ENCODE data around the gene C6orf136. TPM values are rescaled to one million over a fixed set of nuclear protein-coding genes. Genes with fewer than 3 reads are reported as not detected.
A peak's percentile ranks its signal among the peaks of the same experiment; 100 is the strongest.

C6orf136 gene
- total RNA-seq, 5 donors from 2014 or later (not counting 1 experiment from before 2014, with no cell fraction given), result 24.5 to 39.8 (median 31.4) TPM

GRCh38 chr6:30686908-30687658, 40.1 kb downstream of the C6orf136 start:
- Histone ChIP-seq H3K9me3 (no peaks in the 10 kb centered on the region), H3K27ac (ENCODE audit: low read length) (peak overlapping the region; percentile 87), H3K4me3 (ENCODE audit: control insufficient read depth in 1 of 2, extremely low read depth in 1 of 2, low read length in 1 of 2) (peak overlapping the region; percentile 90 to 92), H3K4me1 (ENCODE audit: control insufficient read depth in 1 of 2, extremely low read depth in 1 of 2, insufficient read depth in 2 of 2, low read length in 2 of 2) (peaks cover 21 to 45% of the 10 kb centered on the region in 2 experiments), H3K27me3 (replicated peaks in 1 of 2; ENCODE audit: control insufficient read depth in 2 of 2, extremely low read depth in 1 of 2, insufficient read depth in 2 of 2, low read length in 1 of 2) (no peaks in the 10 kb centered on the region), H3K36me3 (ENCODE audit: control insufficient read depth in 2 of 2, extremely low read depth in 1 of 2, insufficient read depth in 1 of 2, low read length in 1 of 2) (peaks cover 0 to 4% of the 10 kb centered on the region in 2 donors)
- ATAC-seq (replicated peaks in 1 of 4), result peak; percentile 16 to 43 (median 21)
- Mint-ChIP-seq H3K9me3 (no peaks in the 10 kb centered on the region), H3K4me3 (peak overlapping the region; percentile 92 to 97 (median 96)), H3K36me3 (peaks cover 10% of the 10 kb centered on the region), H3K4me1 (peaks cover 44 to 70% (median 46%) of the 10 kb centered on the region in 3 donors), H3K27ac (peak overlapping the region; percentile 94 to 98), H3K27me3 (no peaks in the 10 kb centered on the region)
- CTCF ChIA-PET, result interaction anchor here (0.6 kb wide), 2 partner anchors 15 to 44 kb away, joined by 3 to 4 read pairs; no protein-coding TSS in a partner anchor
- peak in 34 of 35 experiments; percentile 21 to 75 (median 46) for DNase-seq
- POLR2A ChIA-PET, result no interaction called here
- WGBS (ENCODE audit: insufficient coverage), result 0% methylated on average over 28 of the region's 52 CpGs

GRCh38 chr6:30687659-30688431, 40.9 kb downstream of the C6orf136 start:
- peaks cover 41 to 63% (median 46%) of the 10 kb centered on the region in 3 donors for H3K4me1 Mint-ChIP-seq
- ChIA-PET POLR2A (interaction anchor here in 1 of 2 donors (0.8 kb wide), 1 partner anchor 29 kb away, joined by 3 read pairs; the partner anchor contains the start of gene MDC1), CTCF (interaction anchor here (0.6 to 1.4 kb wide), 3 partner anchors 9 to 29 kb away, joined by 3 to 8 read pairs (median 4); partner anchors contain the start of gene MDC1 (in 1 of the 2))
- peaks cover 7% of the 10 kb centered on the region for H3K36me3 Mint-ChIP-seq
- Histone ChIP-seq H3K4me1 (ENCODE audit: control insufficient read depth in 1 of 2, extremely low read depth in 1 of 2, insufficient read depth in 2 of 2, low read length in 2 of 2) (peaks cover 21 to 42% of the 10 kb centered on the region in 2 experiments), H3K4me3 (ENCODE audit: control insufficient read depth in 1 of 2, extremely low read depth in 1 of 2, low read length in 1 of 2) (peak overlapping the region; percentile 90 to 92), H3K36me3 (ENCODE audit: control insufficient read depth in 2 of 2, extremely low read depth in 1 of 2, insufficient read depth in 1 of 2, low read length in 1 of 2) (peaks cover 0 to 4% of the 10 kb centered on the region in 2 donors), H3K9me3 (no peaks in the 10 kb centered on the region), H3K27ac (ENCODE audit: low read length) (peak overlapping the region; percentile 87), H3K27me3 (replicated peaks in 1 of 2; ENCODE audit: control insufficient read depth in 2 of 2, extremely low read depth in 1 of 2, insufficient read depth in 2 of 2, low read length in 1 of 2) (no peaks in the 10 kb centered on the region)
- no peaks in the 10 kb centered on the region for H3K27me3 Mint-ChIP-seq
- 41% methylated on average over 10 of the region's 22 CpGs for WGBS (ENCODE audit: insufficient coverage)
- peak overlapping the region; percentile 94 to 98 for H3K27ac Mint-ChIP-seq
- ATAC-seq (replicated peaks in 1 of 4), result no peak
- DNase-seq, result no peak
- no peaks in the 10 kb centered on the region for H3K9me3 Mint-ChIP-seq
- peak overlapping the region; percentile 92 to 97 (median 96) for H3K4me3 Mint-ChIP-seq

GRCh38 chr6:30688569-30688968, 41.6 kb downstream of the C6orf136 start:
- peaks cover 4% of the 10 kb centered on the region for H3K36me3 Mint-ChIP-seq
- peak overlapping the region; percentile 94 to 98 for H3K27ac Mint-ChIP-seq
- no peaks in the 10 kb centered on the region for H3K9me3 Mint-ChIP-seq
- WGBS (ENCODE audit: insufficient coverage), result 67% methylated on average over 1 of the region's 9 CpGs
- ChIA-PET CTCF (interaction anchor here (0.7 to 1.4 kb wide), 3 partner anchors 9 to 42 kb away, joined by 3 to 8 read pairs (median 3); partner anchors contain the start of gene MDC1 (in 1 of the 2)), POLR2A (interaction anchor here in 1 of 2 donors (0.6 to 0.8 kb wide), 2 partner anchors 29 to 756 kb away, joined by 3 read pairs; partner anchors contain the start of gene MDC1)
- Histone ChIP-seq H3K27me3 (replicated peaks in 1 of 2; ENCODE audit: control insufficient read depth in 2 of 2, extremely low read depth in 1 of 2, insufficient read depth in 2 of 2, low read length in 1 of 2) (no peaks in the 10 kb centered on the region), H3K4me1 (ENCODE audit: control insufficient read depth in 1 of 2, extremely low read depth in 1 of 2, insufficient read depth in 2 of 2, low read length in 2 of 2) (peaks cover 21 to 42% of the 10 kb centered on the region in 2 experiments), H3K36me3 (ENCODE audit: control insufficient read depth in 2 of 2, extremely low read depth in 1 of 2, insufficient read depth in 1 of 2, low read length in 1 of 2) (no peaks in the 10 kb centered on the region), H3K4me3 (ENCODE audit: control insufficient read depth in 1 of 2, extremely low read depth in 1 of 2, low read length in 1 of 2) (peak overlapping the region in 1 of 2 donors; percentile 27), H3K9me3 (no peaks in the 10 kb centered on the region), H3K27ac (ENCODE audit: low read length) (peak overlapping the region; percentile 36)
- H3K27me3 Mint-ChIP-seq, result no peaks in the 10 kb centered on the region
- ATAC-seq (replicated peaks in 1 of 4) (no peak), DNase-seq (peak in 1 of 35 experiments; percentile 24)
- peaks cover 41 to 61% (median 46%) of the 10 kb centered on the region in 3 donors for H3K4me1 Mint-ChIP-seq
- H3K4me3 Mint-ChIP-seq, result peak overlapping the region; percentile 92 to 97 (median 96)

GRCh38 chr6:30689022-30689865, 42.3 kb downstream of the C6orf136 start:
- CTCF ChIA-PET, result interaction anchor here in 1 of 2 donors (1.3 to 1.4 kb wide), 2 partner anchors 28 to 41 kb away, joined by 3 to 8 read pairs; partner anchors contain the start of gene MDC1
- no peaks in the 10 kb centered on the region for H3K36me3 Mint-ChIP-seq
- no peak for ATAC-seq (replicated peaks in 1 of 4)
- peaks cover 41 to 61% (median 46%) of the 10 kb centered on the region in 3 donors for H3K4me1 Mint-ChIP-seq
- H3K27me3 Mint-ChIP-seq, result no peaks in the 10 kb centered on the region
- POLR2A ChIA-PET, result interaction anchor here in 1 of 2 donors (0.6 kb wide), 1 partner anchor 755 kb away, joined by 3 read pairs; no protein-coding TSS in a partner anchor
- peaks cover 21 to 42% of the 10 kb centered on the region in 2 experiments for H3K4me1 ChIP-seq (ENCODE audit: control insufficient read depth in 1 of 2, extremely low read depth in 1 of 2, insufficient read depth in 2 of 2, low read length in 2 of 2)
- peak overlapping the region; percentile 94 to 98 for H3K27ac Mint-ChIP-seq
- no peaks in the 10 kb centered on the region for H3K27me3 ChIP-seq (replicated peaks in 1 of 2; ENCODE audit: control insufficient read depth in 2 of 2, extremely low read depth in 1 of 2, insufficient read depth in 2 of 2, low read length in 1 of 2)
- H3K4me3 Mint-ChIP-seq, result peak overlapping the region; percentile 92 to 97 (median 96)
- no peaks in the 10 kb centered on the region for H3K9me3 ChIP-seq
- peak in 1 of 35 experiments; percentile 10 for DNase-seq
- H3K4me3 ChIP-seq (ENCODE audit: control insufficient read depth in 1 of 2, extremely low read depth in 1 of 2, low read length in 1 of 2), result no peak overlapping the region
- H3K36me3 ChIP-seq (ENCODE audit: control insufficient read depth in 2 of 2, extremely low read depth in 1 of 2, insufficient read depth in 1 of 2, low read length in 1 of 2), result no peaks in the 10 kb centered on the region
- WGBS (ENCODE audit: insufficient coverage), result 84% methylated on average over 5 of the region's 11 CpGs
- H3K9me3 Mint-ChIP-seq, result no peaks in the 10 kb centered on the region
- H3K27ac ChIP-seq (ENCODE audit: low read length), result peak overlapping the region; percentile 49

- 77% methylated on average over 2 of the region's 4 CpGs for WGBS (ENCODE audit: insufficient coverage)
Observed at GRCh38 chr6:30689985-30690384, 43.1 kb downstream of the C6orf136 start.

More at GRCh38 chr6:30689985-30690384, 43.1 kb downstream of the C6orf136 start:
- H3K36me3 ChIP-seq (ENCODE audit: control insufficient read depth in 2 of 2, extremely low read depth in 1 of 2, insufficient read depth in 1 of 2, low read length in 1 of 2), result no peaks in the 10 kb centered on the region
- no peaks in the 10 kb centered on the region for H3K36me3 Mint-ChIP-seq
- peak overlapping the region; percentile 86 to 96 (median 92) for H3K4me3 Mint-ChIP-seq
- H3K4me3 ChIP-seq (ENCODE audit: control insufficient read depth in 1 of 2, extremely low read depth in 1 of 2, low read length in 1 of 2), result peak overlapping the region in 1 of 2 donors; percentile 32
- POLR2A ChIA-PET, result interaction anchor here in 1 of 2 donors (0.6 kb wide), 1 partner anchor 43 kb away, joined by 5 read pairs; no protein-coding TSS in a partner anchor
- peaks cover 21 to 42% of the 10 kb centered on the region in 2 experiments for H3K4me1 ChIP-seq (ENCODE audit: control insufficient read depth in 1 of 2, extremely low read depth in 1 of 2, insufficient read depth in 2 of 2, low read length in 2 of 2)
- no peak for ATAC-seq (replicated peaks in 1 of 4)
- H3K4me1 Mint-ChIP-seq, result peaks cover 41 to 58% (median 46%) of the 10 kb centered on the region in 3 donors
- H3K9me3 ChIP-seq, result no peaks in the 10 kb centered on the region
- CTCF ChIA-PET, result no interaction called here
- H3K9me3 Mint-ChIP-seq, result no peaks in the 10 kb centered on the region
- peak overlapping the region; percentile 49 for H3K27ac ChIP-seq (ENCODE audit: low read length)
- H3K27ac Mint-ChIP-seq, result peak overlapping the region; percentile 83 to 88
- no peaks in the 10 kb centered on the region for H3K27me3 ChIP-seq (replicated peaks in 1 of 2; ENCODE audit: control insufficient read depth in 2 of 2, extremely low read depth in 1 of 2, insufficient read depth in 2 of 2, low read length in 1 of 2)
- DNase-seq, result no peak
- H3K27me3 Mint-ChIP-seq, result no peaks in the 10 kb centered on the region

Measured in T-cell (primary cell).